ENCODE data around the gene ACSS3.
"Not testable (repeated sequence)": the region's sequence is repeated elsewhere in the genome, so short reads cannot be mapped to it uniquely, and the experiment has no call there.

Gene ACSS3

GRCh38 chr12:81207173-81207572 lies 129.3 kb downstream of the ACSS3 start:
- DNase-seq (ENCODE audit: insufficient read length, low spot score): no peak
- FAIRE-seq: no peak
- TF ChIP-seq, protein P1, sequence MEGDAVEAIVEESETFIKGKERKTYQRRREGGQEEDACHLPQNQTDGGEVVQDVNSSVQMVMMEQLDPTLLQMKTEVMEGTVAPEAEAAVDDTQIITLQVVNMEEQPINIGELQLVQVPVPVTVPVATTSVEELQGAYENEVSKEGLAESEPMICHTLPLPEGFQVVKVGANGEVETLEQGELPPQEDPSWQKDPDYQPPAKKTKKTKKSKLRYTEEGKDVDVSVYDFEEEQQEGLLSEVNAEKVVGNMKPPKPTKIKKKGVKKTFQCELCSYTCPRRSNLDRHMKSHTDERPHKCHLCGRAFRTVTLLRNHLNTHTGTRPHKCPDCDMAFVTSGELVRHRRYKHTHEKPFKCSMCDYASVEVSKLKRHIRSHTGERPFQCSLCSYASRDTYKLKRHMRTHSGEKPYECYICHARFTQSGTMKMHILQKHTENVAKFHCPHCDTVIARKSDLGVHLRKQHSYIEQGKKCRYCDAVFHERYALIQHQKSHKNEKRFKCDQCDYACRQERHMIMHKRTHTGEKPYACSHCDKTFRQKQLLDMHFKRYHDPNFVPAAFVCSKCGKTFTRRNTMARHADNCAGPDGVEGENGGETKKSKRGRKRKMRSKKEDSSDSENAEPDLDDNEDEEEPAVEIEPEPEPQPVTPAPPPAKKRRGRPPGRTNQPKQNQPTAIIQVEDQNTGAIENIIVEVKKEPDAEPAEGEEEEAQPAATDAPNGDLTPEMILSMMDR (IDR thresholded peaks at IDR 0.05; ENCODE audit: insufficient read depth, missing control alignments): no peak

DNA sequence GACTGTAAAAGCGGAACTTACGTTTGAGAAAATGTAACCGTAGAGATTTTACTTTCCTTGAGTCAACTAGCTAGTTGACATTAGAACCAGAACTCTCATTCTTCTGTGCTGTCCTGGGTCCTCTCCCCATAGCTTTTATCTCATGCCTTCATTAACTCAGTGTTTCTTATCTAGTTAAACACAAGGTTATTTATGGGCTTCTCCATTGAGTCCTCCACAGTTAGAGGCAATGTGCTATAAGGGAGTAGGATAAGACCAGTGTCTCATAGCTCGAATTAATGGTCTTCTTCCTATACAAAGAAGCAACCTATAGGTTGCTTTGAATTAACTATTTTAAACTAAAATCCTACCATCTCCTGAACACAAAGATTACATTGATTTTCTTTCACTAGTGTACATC lies 129.8 kb downstream of the ACSS3 start:
- no peak for FAIRE-seq
- TF ChIP-seq, protein P1 (IDR thresholded peaks at IDR 0.05; ENCODE audit: insufficient read depth, missing control alignments): no peak
- no peak for DNase-seq (ENCODE audit: insufficient read length, low spot score)

- FAIRE-seq (peak; percentile 55), DNase-seq (ENCODE audit: insufficient read length, low spot score) (no peak)
These were observed 130.5 kb downstream of the ACSS3 start for GRCh38 chr12:81208187-81208911.

GRCh38 chr12:81209012-81209411 lies 131.1 kb downstream of the ACSS3 start:
- DNase-seq (ENCODE audit: insufficient read length, low spot score): no peak
- TF ChIP-seq, protein P1 (IDR thresholded peaks at IDR 0.05; ENCODE audit: insufficient read depth, missing control alignments): no peak
- no peak for FAIRE-seq

More at GRCh38 chr12:81208187-81208911, 130.5 kb downstream of the ACSS3 start:
- TF ChIP-seq, protein P1 (IDR thresholded peaks at IDR 0.05; ENCODE audit: insufficient read depth, missing control alignments): no peak

DNA sequence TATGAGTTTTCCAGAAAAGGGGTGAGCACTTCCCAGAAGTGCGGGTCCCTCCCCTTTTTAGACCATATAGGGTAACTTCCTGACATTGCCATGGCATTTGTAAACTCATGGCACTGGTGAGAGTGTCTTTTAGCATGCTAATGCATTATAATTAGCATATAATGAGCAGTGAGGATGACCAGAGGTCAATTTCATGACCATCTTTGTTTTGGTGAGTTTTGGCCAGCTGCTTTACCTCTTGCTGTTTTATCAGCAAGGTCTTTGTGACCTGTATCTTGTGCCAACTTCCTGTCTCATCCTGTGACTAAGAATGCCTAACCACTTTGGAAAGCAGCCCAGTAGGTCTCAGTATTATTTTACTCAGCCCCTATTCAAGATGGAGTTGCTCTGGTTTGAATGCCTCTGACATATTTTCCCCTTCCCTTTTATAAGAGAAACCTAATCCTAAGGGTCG lies 131.9 kb downstream of the ACSS3 start:
- DNase-seq (ENCODE audit: insufficient read length, low spot score); FAIRE-seq: not testable (repeated sequence)

- DNase-seq (ENCODE audit: insufficient read length, low spot score) (no peak), FAIRE-seq (no peak)
- TF ChIP-seq, protein P1 (IDR thresholded peaks at IDR 0.05; ENCODE audit: insufficient read depth, missing control alignments): no peak
These were observed 133.4 kb downstream of the ACSS3 start for GRCh38 chr12:81211306-81211705.

GRCh38 chr12:81212996-81213696 lies 135.3 kb downstream of the ACSS3 start:
- TF ChIP-seq, protein P1 (IDR thresholded peaks at IDR 0.05; ENCODE audit: insufficient read depth, missing control alignments): no peak
- no peak for FAIRE-seq
- no peak for DNase-seq (ENCODE audit: insufficient read length, low spot score)

Measured in D721Med (cell line).